OCI-LY1 (cell line): ENCODE results near the gene MKKS.

Experiments
- H2AFZ ChIP-seq: fragments of 200-600 bp; sonication (generic), shearing (Covaris generic); 2 replicates; pipeline ENCODE4 v1.6.0; 2014; ENCODE audit warnings: antibody characterized with exemption, mild to moderate bottlenecking, low read length
- H3F3A ChIP-seq: fragments of 200-600 bp; sonication (generic), shearing (Covaris generic); 2 replicates; pipeline ENCODE4 v1.6.0; 2014; ENCODE audit warnings: mild to moderate bottlenecking, antibody characterized with exemption, low read length, moderate library complexity; ENCODE audit not compliant: insufficient read depth
- H3K27ac ChIP-seq: fragments of 200-600 bp; sonication (generic); 2 replicates; pipeline ENCODE4 v1.5.1; 2014; ENCODE audit warnings: low read length, mixed run types, mild to moderate bottlenecking, low read depth; ENCODE audit not compliant: poor library complexity, severe bottlenecking
- H3K27me3 ChIP-seq: fragments of 200-600 bp; sonication (generic); 2 replicates; pipeline ENCODE4 v1.6.0; 2014; ENCODE audit warnings: antibody characterized with exemption, mild to moderate bottlenecking, low read length, moderate library complexity; ENCODE audit not compliant: insufficient read depth
- H3K36me3 ChIP-seq: fragments of 200-600 bp; sonication (generic); 2 replicates; pipeline ENCODE4 v1.6.1; 2014; ENCODE audit warnings: mild to moderate bottlenecking, antibody characterized with exemption, low read length, moderate library complexity, mixed read lengths; ENCODE audit not compliant: insufficient read depth
- H3K4me1 ChIP-seq: fragments of 200-600 bp; sonication (generic); 2 replicates; pipeline ENCODE4 v1.5.1; 2014; ENCODE audit warnings: mild to moderate bottlenecking, low read length, moderate library complexity; ENCODE audit not compliant: insufficient read depth, severe bottlenecking
- H3K4me2 ChIP-seq: fragments of 200-600 bp; sonication (generic), shearing (Covaris generic); 2 replicates; pipeline ENCODE4 v1.6.1; 2014; ENCODE audit warnings: low read length
- H3K4me3 ChIP-seq: fragments of 200-600 bp; sonication (generic); 2 replicates; pipeline ENCODE4 v1.5.1; 2014; ENCODE audit warnings: low read length, low read depth, mild to moderate bottlenecking, mixed read lengths; ENCODE audit not compliant: poor library complexity, severe bottlenecking
- H3K79me2 ChIP-seq: fragments of 200-600 bp; shearing (Covaris generic); 2 replicates; pipeline ENCODE4 v1.6.1; 2016; ENCODE audit warnings: mixed run types, low read length, mixed read lengths; ENCODE audit not compliant: insufficient read depth
- H3K9ac ChIP-seq: fragments of 200-600 bp; sonication (generic), shearing (Covaris generic); 2 replicates; pipeline ENCODE4 v1.6.1; 2014; ENCODE audit warnings: mild to moderate bottlenecking, low read length, mixed read lengths
- H3K9me2 ChIP-seq: fragments of 200-600 bp; sonication (generic), shearing (Covaris generic); 2 replicates; pipeline ENCODE4 v1.6.1; 2014; ENCODE audit warnings: low read depth, mild to moderate bottlenecking, low read length, mixed read lengths
- H3K9me3 ChIP-seq: fragments of 200-600 bp; shearing (Covaris generic); 2 replicates; pipeline ENCODE4 v1.6.1; 2014; ENCODE audit warnings: low read length, mixed read lengths
- H4K20me1 ChIP-seq: fragments of 200-600 bp; sonication (generic), shearing (Covaris generic); 2 replicates; pipeline ENCODE4 v1.6.0; 2016; ENCODE audit warnings: mild to moderate bottlenecking, low read length; ENCODE audit not compliant: insufficient read depth
- CTCF ChIP-seq: fragments of 200-600 bp; sonication (generic), shearing (Covaris generic); IDR thresholded peaks from 2 replicates; pipeline ENCODE4 v1.5.1; 2017; ENCODE audit warnings: mild to moderate bottlenecking, antibody characterized with exemption, low read length, moderate library complexity, mixed read lengths
- EZH2 ChIP-seq: fragments of 200-600 bp; sonication (generic), shearing (Covaris generic); IDR thresholded peaks from 2 replicates; pipeline ENCODE4 v1.8.0; 2017; ENCODE audit warnings: borderline replicate concordance, mixed run types, mild to moderate bottlenecking, antibody characterized with exemption, low read length, moderate library complexity, mixed read lengths

MKKS gene

DNA sequence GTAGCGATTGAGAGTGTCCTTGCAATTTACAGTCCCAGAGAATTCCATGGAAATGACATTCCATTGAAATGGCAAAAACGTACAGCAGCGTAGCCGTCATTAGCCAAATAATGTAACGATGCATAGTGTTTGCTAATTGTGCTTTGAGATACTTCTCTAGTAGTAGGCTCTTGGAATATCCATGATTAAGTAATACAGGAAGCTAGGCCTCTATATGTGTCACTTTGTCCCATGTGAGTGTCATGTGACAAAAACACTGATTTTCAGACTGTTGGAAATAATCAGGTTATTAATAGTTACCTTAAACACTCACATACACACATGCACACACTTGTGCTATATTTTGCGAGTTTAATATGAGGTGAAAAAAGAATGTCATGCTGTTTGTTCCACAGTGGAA, 36.3 kb upstream of the MKKS start:
- Histone ChIP-seq H3F3A (no peaks in the 10 kb centered on the region), H3K27ac (no peak overlapping the region), H3K4me2 (no peak overlapping the region), H4K20me1 (no peaks in the 10 kb centered on the region), H3K79me2 (no peaks in the 10 kb centered on the region), H3K36me3 (no peaks in the 10 kb centered on the region), H3K27me3 (no peaks in the 10 kb centered on the region), H3K9ac (no peak overlapping the region), H3K4me3 (no peak overlapping the region), H3K4me1 (peaks cover 2% of the 10 kb centered on the region), H3K9me3 (no peaks in the 10 kb centered on the region), H2AFZ (no peak overlapping the region), H3K9me2 (no peaks in the 10 kb centered on the region)
- TF ChIP-seq CTCF (no peak), EZH2 (no peak)

GRCh38 chr20:10469599-10469998, 35.6 kb upstream of the MKKS start:
- Histone ChIP-seq H3K27me3 (no peaks in the 10 kb centered on the region), H3K36me3 (no peaks in the 10 kb centered on the region), H4K20me1 (no peaks in the 10 kb centered on the region), H2AFZ (no peak overlapping the region), H3K9me2 (no peaks in the 10 kb centered on the region), H3F3A (no peaks in the 10 kb centered on the region), H3K9ac (no peak overlapping the region), H3K4me2 (no peak overlapping the region), H3K4me3 (no peak overlapping the region), H3K4me1 (no peaks in the 10 kb centered on the region), H3K79me2 (no peaks in the 10 kb centered on the region), H3K9me3 (no peaks in the 10 kb centered on the region), H3K27ac (no peak overlapping the region)
- TF ChIP-seq CTCF (peak; percentile 62), EZH2 (no peak)

DNA sequence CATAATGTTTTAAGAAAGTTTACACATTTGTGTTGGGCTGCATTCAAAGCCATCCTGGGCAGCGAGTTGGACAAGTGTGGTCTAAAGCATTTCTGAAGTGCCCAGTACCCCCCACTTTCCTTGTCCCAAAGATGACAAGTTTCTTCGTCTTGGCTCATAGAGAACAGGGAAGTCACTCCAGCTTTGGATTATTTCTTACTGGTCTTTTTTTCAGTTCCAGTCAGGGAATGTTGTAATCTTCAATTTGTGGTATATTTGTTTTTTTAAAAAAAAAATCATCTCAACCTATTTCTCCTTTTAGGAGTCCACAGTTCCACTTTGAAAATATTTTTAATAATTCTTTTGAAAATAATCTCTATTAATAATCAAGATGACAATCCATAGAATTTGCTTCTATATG, 35.0 kb upstream of the MKKS start:
- Histone ChIP-seq H3K4me1 (no peaks in the 10 kb centered on the region), H3K9ac (no peak overlapping the region), H3K9me2 (no peaks in the 10 kb centered on the region)

More for the DNA sequence above, 35.0 kb upstream of the MKKS start:
- Histone ChIP-seq H3K4me3 (no peak overlapping the region), H3F3A (no peaks in the 10 kb centered on the region), H2AFZ (no peak overlapping the region), H4K20me1 (no peaks in the 10 kb centered on the region), H3K4me2 (no peak overlapping the region), H3K79me2 (no peaks in the 10 kb centered on the region), H3K9me3 (no peaks in the 10 kb centered on the region), H3K27ac (no peak overlapping the region), H3K36me3 (no peaks in the 10 kb centered on the region), H3K27me3 (no peaks in the 10 kb centered on the region)
- TF ChIP-seq EZH2 (no peak), CTCF (no peak)
